ENCODE data around the gene POMGNT1. TPM values are rescaled to one million over a fixed set of nuclear protein-coding genes. Genes with fewer than 3 reads are reported as not detected.

POMGNT1 gene
- total and polyA plus RNA-seq, 2 of the 13 experiments (the other 11 are each of a cell fraction or from before 2014, with no cell fraction given), result 33.9 to 46.8 TPM

GRCh38 chr1:46183079-46183847, 15.0 kb downstream of the POMGNT1 start (continued):
- TF ChIP-seq NR2F2 (IDR thresholded peaks at IDR 0.05; ENCODE audit: borderline replicate concordance, low read depth), result 0 out of 2 replicates have a peak, but pooled peaks have one; percentile 17
- TF ChIP-seq SP5 (CRISPR knock-in tag; IDR thresholded peaks at IDR 0.05; ENCODE audit: borderline replicate concordance, low read depth), result no peak
- no peak for TF ChIP-seq CENPT (CRISPR knock-in tag; IDR thresholded peaks at IDR 0.05; ENCODE audit: low read depth)
- TF ChIP-seq NCOA5 (CRISPR knock-in tag; IDR thresholded peaks at IDR 0.05), result no peak
- TF ChIP-seq POLR2AphosphoS5 (IDR thresholded peaks at IDR 0.05; ENCODE audit: low read depth, low read length), result peak; percentile 40; the same call in 1 of the 2 replicates
- TF ChIP-seq PBX2 (CRISPR knock-in tag; IDR thresholded peaks at IDR 0.05), result no peak
- TF ChIP-seq ETV5 (CRISPR knock-in tag; IDR thresholded peaks at IDR 0.05; ENCODE audit: borderline replicate concordance), result peak; percentile 77; the same call in 1 of the 2 replicates
- peak; percentile 58; the same call in 1 of the 2 replicates for TF ChIP-seq ZNF800 (CRISPR knock-in tag; IDR thresholded peaks at IDR 0.05)
- no peak for TF ChIP-seq PATZ1 (CRISPR knock-in tag; IDR thresholded peaks at IDR 0.05)
- no peak for TF ChIP-seq ZFYVE20 (CRISPR knock-in tag; IDR thresholded peaks at IDR 0.05; ENCODE audit: borderline replicate concordance, low read depth)
- peak; percentile 35; the same call in 1 of the 2 replicates for TF ChIP-seq ZMYM4 (CRISPR knock-in tag; IDR thresholded peaks at IDR 0.05)
- TF ChIP-seq ZNF260 (CRISPR knock-in tag; IDR thresholded peaks at IDR 0.05; ENCODE audit: borderline replicate concordance, low read depth), result no peak
- TF ChIP-seq REL (CRISPR knock-in tag; conservative IDR thresholded peaks at IDR 0.05), result no peak
- peak; percentile 54; the same call in 1 of the 2 replicates for TF ChIP-seq ZNF891 (CRISPR knock-in tag; IDR thresholded peaks at IDR 0.05)
- no peak for TF ChIP-seq TCF12 (IDR thresholded peaks at IDR 0.05)
- TF ChIP-seq TCF12 (CRISPR knock-in tag; IDR thresholded peaks at IDR 0.05), result no peak
- no peak for TF ChIP-seq ZNF10 (CRISPR knock-in tag; IDR thresholded peaks at IDR 0.05; ENCODE audit: borderline replicate concordance, low read depth)
- TF ChIP-seq GABPB1 (CRISPR knock-in tag; IDR thresholded peaks at IDR 0.05), result peak; percentile 53; the same call in 1 of the 2 replicates
- TF ChIP-seq ZNF703 (CRISPR knock-in tag; IDR thresholded peaks at IDR 0.05; ENCODE audit: borderline replicate concordance), result no peak
- TF ChIP-seq ZNF792 (CRISPR knock-in tag; IDR thresholded peaks at IDR 0.05), result 0 out of 2 replicates have a peak, but pooled peaks have one; percentile 18
- no peak for TF ChIP-seq KDM3A (CRISPR knock-in tag; IDR thresholded peaks at IDR 0.05; ENCODE audit: low read depth)
- no peak for TF ChIP-seq RFX3 (CRISPR knock-in tag; IDR thresholded peaks at IDR 0.05)
- no peak for TF ChIP-seq ZNF367 (CRISPR knock-in tag; IDR thresholded peaks at IDR 0.05; ENCODE audit: borderline replicate concordance)

Measured in HepG2 (cell line).